Uterus (tissue), 2 donors: Measurements from ENCODE around the gene MTHFD2L.
"Not testable (repeated sequence)": the region's sequence is repeated elsewhere in the genome, so short reads cannot be mapped to it uniquely, and the experiment has no call there.

ENCODE experiments used
- CTCF ChIP-seq, 4 experiments: fragments of 200-600 bp in 2 of 4; fragments of 450-650 bp in 2 of 4; sonication (generic) in 2 of 4; IDR thresholded peaks; one replicate each; pipeline ENCODE4 v1.5.1; 2016 to 2019; ENCODE audit warnings: antibody characterized with exemption in 4 of 4, mild to moderate bottlenecking in 2 of 4, moderate library complexity in 1 of 4
- POLR2A ChIP-seq, 2 donors: fragments of 450-650 bp; IDR thresholded peaks; one replicate each; pipeline ENCODE4 v1.6.1; 2016; ENCODE audit warnings: antibody characterized with exemption in 2 of 2, mild to moderate bottlenecking in 1 of 2, moderate library complexity in 1 of 2

DNA sequence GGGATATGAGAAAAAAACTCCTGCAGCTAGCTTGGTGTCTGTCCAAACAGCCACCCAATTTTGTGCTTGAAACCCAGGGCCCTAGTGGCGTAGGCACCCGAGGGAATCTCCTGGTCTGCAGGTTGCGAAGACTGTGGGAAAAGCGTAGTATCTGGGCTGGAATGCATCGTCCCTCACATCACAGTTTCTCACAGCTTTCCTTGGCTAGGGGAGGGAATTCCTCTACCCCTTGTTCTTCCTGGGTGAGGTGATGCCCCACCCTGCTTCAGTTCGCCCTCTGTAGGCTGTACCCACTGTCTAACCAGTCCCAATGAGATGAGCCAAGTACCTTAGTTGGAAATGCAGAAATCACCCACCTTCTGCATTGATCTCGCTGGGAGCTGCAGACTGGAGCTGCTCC, 57.3 kb downstream of the MTHFD2L start:
- not testable (repeated sequence) for TF ChIP-seq CTCF, POLR2A (IDR thresholded peaks at IDR 0.05)
